ENCODE results near the gene UTS2R.
"Not testable (repeated sequence)": the region's sequence is repeated elsewhere in the genome, so short reads cannot be mapped to it uniquely, and the experiment has no call there.

UTS2R gene

DNA sequence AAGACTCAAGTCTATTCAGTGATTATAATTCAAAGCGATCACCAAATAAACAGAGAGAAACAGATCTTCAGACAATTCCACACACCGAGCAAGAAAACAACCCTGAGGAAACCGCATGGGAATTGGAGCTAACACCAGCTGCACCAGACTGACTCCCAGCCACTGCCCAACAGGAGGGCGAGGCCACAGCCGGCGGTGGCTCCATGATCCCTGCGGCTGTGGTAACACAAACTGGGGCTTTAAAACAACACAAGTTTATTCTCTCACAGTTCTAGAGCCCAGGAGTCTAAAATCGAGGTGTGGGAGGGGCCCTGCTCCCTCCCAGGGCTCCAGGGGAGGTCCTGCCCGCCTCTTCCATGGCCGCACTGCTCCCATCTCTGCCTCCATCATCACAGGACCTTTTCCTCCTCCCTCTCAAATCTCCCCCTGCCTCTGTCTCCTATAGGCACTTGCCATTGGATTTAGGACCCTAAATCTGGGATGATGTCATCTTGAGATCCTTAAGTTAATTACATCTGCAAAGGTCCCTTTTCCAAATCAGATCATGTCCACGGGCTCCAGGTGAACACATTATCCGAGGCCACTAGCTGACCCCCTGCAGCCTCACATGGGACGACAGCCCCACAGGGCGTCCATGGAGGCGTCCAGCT, 36.8 kb downstream of the UTS2R start:
- no peak for DNase-seq (ENCODE audit: low read depth in 2 of 2)

DNA sequence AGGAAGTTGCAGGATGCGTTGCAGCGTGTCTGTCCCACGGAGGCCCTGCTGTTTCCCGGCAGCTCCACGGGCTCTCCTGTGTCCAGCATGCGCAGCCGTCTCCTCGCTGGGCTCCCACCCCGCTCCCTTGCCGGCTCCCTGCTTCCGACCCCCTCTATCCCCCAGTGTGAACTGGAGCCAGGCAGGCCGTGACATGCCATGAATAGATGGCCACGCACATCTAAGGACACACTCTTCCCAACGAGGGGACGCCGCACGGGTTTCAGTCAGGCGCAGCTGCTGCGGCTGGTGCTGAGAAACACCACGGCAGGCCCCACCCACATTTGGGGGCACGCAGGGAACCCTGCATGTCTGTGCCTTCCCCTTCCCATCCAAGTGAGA, 37.4 kb downstream of the UTS2R start:
- no peak for DNase-seq (ENCODE audit: low read depth in 2 of 2)

DNA sequence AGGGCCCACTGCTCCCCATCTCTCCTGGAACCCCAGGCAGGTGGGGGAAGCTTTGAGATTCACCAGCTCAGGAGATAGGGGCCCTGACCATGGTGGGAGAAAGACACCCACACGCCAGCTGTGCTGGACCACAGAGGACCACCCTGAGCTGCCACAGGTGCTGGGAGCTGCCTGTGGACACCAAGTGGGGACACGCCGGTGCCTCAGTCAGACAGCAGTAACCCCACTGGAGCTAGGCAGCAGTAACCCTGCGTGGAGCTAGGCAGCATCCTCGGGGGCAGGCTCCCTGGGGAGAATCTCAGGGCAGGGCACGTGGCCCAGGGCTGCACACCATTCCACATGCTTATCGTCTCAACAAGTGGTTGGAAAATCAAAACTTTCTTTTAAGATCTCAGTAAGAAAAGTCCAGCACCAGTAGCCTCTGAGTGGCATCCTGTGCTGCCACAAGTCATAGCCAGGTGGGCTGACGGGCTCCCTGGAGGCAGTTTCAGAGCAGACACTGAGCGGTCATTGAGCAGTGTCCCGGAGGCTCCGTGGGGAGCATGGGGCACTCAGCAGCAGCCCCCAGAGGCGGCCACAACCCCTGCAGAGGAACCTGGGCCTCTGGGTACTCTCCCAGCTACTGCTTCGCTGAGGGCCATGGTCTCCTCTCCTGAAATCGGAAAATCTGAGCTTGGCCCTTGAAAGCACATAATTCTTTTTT, 38.6 kb downstream of the UTS2R start:
- no peak for DNase-seq (ENCODE audit: low read depth in 2 of 2)

DNA sequence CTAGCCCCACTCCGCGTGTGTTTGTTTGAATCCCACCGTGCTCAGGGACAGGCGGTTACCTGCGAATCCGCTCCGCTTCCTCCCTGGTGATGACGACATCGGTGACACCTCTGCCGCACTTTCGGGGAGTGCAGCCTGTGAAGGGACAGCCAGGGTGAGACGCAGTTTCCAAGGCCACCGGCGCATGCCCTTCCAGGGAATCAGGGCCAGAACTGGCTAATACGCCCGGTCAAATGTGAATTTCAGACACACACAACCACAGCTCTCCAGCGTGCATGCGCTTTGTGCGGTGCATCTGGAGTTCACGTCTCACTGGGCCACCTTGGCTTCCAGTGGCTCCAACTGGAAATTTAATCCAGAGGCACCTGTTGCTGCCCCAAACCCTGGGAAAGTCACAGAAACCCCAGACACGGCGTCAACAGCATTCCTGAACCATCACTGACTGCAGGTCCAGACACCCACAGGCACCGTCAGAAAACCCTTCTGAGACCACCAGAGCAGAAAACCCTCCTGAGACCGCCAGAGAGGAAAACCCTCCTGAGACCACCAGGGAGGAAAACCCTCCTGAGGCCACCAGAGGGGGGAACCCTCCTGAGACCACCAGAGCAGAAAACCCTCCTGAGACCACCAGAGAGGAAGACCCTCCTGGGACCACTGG, 40.0 kb downstream of the UTS2R start:
- no peak for DNase-seq (ENCODE audit: low read depth in 2 of 2)

DNA sequence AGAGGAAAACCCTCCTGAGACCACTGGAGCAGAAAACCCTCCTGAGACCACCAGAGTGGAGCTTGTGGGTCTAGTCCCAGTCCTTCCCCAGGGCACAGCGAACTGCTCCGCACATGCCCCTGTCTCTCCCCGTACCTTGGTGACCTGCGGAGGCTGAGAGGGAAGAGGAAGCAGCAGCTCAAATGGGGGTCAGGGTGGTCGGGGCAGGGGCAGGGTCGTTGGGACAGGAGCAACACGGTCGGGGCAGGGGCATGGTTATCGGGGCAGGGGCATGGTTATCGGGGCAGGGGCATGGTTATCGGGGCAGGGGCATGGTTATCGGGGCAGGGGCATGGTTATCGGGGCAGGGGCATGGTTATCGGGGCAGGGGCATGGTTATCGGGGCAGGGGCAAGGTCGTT, 40.5 kb downstream of the UTS2R start:
- DNase-seq (ENCODE audit: low read depth in 2 of 2) = not testable (repeated sequence)

DNA sequence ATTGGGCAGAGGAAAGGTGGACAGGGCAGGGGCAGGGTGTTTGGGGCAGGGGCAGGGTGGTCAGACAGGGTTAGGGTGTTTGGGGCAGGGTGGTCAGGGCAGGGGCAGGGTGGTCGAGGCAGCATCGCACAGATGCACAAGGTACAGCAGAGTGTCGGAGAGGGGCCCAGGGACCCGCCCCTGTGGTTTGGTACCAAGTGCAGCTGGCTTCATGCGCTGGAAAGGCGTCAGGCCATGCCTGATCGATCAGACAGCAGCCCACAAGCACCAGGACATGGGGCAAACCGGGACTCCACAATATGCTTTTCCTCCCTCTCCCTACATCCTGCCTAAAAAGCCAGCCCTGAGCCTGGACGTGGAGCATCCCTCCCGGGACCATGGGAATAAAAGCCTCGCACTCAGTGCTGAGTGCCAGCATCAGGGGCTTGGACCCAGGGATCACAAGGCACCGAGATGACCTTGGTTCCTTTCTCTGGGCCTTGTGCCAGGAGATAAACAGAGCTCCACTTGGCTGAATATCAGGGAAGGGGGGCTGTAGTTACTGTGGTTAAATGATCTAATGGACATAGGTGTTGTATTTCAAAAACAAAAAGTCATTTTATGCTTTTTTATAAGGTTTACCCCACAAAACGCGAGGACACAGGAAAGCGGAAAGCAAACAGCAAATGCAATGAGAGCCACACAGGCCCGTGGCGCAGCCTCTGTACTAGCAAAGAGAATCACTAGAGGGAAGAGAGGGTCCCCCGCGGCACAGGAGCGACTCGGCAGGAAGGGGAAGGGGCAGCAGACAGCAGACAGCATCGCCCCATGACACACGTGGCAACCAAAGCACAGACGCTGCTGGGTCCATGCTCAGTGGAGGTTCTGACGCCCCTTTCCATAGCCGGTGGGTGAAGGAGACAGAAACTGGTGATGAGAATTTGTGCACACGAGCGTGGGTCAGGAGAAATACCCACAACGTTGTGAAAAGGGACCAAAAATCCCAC, 41.3 kb downstream of the UTS2R start:
- no peak for DNase-seq (ENCODE audit: low read depth in 2 of 2)

DNA sequence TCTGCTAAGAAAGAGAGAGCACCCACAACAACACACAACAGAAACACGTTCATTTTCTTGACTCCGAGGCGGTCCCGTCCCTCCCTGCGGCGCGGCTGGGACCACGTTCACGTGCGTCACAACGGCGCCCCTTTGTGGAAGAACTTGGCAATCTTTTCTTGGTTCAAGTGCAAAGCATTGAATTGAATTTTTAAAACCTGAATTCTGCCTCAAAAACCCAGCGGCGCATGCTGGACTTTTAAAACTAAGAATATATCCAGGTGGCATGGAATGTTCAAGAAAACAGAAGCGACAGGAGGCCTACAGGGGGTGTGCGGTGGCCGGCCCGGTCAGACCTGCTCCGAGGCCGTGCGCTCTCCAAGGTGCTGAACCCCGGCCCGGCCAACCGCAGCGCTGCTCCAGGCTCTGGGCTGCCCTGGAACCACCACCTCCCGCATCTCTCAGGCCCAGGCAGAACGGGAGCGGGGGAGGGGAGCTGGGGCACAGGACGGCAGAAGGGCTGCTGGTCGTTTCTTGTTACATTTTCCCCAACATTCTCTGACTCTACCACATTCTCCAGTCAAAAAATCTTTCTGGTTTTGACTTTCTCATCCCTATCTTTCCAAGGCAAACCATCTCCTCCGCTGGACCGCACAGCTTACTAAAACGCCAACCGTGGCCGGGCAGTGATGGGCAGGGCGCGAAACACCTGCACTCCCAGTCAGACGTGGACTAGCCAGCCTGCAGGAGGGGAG, 43.1 kb downstream of the UTS2R start:
- peak; percentile 65 to 70 for DNase-seq (ENCODE audit: low read depth in 2 of 2)

DNA sequence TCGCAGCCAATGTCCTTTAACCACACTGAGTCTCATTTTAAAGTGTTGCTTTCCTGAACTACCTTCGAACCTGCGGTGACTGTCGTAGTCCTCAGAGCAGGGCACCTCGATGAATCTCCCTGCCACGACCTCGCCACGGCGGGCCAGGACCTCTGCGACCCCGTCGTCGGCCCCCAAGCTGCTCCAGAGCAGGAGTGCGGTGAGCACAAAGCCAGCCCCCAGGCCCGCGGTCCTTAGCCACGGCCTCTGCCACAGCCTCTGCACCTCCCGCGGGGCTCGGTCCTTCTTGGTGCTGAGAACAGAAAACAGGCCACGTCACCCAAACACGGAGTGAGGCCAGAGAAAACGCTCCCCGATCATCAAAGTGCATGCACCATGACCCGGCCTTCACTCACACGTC, 43.8 kb downstream of the UTS2R start:
- no peak for DNase-seq (ENCODE audit: low read depth in 2 of 2)

DNA sequence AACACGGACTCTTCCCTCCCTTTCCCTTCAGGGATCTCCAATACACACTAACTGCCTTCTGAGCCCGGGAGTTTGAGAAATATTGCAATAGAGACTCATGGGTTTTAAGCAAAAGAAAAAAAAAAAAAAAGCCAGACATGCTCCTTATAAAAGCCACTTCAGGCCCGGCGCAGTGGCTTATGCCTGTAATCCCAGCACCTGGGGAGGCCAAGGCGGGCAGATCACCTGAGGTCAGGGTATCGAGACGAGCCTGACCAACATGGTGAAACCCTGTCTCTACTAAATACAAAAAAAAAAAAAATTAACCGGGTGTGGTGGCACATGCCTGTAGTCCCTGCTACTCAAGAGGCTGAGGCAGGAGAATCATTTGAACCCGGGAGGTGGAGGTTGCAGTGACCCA, 44.2 kb downstream of the UTS2R start:
- no peak for DNase-seq (ENCODE audit: low read depth in 2 of 2)

DNA sequence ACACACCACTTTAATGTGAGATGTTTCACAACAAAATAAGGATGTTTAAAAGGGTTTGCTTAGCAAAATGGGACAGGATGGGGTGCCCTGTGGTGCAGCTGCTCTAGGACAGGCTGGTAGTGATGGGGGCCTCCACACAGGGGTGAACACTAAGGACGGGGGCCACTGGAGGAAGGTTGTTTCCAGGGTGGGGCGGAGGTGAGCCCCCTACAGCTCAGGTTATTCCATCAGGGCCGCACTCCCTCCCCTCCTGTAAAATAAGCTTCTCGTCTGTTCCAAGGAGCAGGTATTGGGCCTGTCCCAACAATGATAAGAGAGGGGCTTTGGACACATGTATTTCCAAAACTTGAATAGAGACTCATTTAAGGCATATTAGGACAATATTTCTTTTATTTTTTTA, 44.7 kb downstream of the UTS2R start:
- no peak for DNase-seq (ENCODE audit: low read depth in 2 of 2)

DNA sequence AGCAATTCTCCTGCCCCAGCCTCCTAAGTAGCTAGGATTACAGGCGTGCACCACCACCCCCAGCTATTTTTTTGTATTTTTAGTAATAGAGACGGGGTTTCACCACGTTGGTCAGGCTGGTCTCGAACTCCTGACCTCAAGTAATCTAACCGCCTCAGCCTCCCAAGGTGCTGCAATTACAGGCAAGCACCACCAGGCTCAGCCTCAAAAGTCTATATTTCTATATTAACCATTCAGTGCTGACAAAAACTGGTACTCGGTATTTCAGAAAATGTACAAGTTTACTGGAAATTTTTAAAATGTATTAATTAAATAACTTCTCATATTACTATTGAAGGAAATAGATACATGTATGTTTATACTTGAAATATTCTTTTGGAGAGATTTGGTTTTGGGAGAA, 45.2 kb downstream of the UTS2R start:
- no peak for DNase-seq (ENCODE audit: low read depth in 2 of 2)

DNA sequence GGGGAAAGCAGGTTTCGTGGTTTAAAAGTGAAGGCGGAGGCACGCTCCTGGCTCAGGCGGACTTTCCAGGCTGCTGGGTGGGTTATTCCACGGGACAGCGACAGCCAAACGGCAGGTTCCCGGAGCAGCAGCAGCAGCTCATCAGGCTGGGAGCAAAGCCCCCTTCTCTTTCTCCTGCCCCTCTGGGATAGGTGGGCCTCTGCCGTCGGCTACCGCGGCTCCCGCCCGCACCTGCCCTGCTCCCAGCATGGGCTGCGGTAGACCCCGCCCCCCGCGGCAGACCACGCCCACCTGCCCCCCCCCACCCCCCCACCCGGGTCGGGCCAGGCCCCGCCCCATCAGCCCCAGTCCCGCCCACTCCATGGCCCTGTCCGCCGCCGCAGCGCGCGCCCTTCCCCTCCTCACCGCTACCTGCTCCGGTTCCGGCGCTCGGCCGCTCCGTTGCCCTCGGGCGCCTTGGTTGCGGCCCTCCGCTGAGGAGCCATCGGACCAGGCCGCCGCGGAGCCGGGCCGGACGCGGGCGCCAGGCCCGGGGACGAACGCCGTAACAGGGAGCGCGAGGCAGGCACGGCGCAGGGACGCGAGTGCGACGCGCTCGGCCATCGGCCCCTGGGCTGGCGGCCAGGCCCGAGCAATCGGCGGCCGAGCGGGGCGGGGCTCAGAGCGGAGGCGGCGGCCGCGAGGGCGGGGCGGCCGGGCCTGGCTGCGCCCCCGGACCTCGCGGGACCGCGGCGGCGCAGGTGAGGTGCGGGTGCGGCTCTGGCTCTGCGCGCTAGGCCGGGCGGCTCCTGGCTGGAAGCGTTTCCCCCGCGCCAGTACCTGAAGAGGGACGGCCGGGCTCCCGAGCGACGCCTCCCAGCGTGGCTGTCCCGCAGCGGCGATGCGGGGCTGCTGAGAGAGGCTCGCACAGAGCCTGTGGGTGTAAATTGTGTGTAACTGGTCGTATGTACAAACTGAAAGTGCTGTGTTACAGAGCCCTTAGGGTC, 46.7 kb downstream of the UTS2R start, which contains the start of the genes HEXD and OGFOD3:
TSS of gene HEXD (plus strand) at position 347 of the 986 bp plus-strand sequence. CDS start 1,453 bp downstream, outside the sequence.
TSS of gene OGFOD3 (minus strand) at position 586 of the 986 bp plus-strand sequence. CDS start at position 485, 101 bp downstream.
- peak; percentile 74 to 80 for DNase-seq (ENCODE audit: low read depth in 2 of 2)

DNA sequence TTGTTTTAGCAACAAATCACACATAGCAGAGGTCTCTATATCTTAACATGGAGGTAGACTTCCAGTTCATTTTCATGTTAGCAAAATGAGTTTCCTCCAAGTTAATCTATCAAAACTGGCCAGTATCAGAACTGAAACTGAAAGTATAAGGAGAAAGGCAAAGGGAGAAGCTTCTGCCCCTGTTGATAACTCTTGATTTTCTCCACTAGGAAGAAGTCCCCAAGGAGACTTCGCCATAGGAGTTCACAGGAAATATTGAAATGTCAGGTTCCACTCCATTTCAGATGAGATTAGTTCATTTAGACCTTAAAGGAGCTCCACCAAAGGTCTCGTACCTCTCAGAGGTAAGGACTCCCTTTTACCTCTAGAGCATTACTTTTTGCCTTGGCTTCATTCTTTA, 48.0 kb downstream of the UTS2R start:
- no peak for DNase-seq (ENCODE audit: low read depth in 2 of 2)

DNA sequence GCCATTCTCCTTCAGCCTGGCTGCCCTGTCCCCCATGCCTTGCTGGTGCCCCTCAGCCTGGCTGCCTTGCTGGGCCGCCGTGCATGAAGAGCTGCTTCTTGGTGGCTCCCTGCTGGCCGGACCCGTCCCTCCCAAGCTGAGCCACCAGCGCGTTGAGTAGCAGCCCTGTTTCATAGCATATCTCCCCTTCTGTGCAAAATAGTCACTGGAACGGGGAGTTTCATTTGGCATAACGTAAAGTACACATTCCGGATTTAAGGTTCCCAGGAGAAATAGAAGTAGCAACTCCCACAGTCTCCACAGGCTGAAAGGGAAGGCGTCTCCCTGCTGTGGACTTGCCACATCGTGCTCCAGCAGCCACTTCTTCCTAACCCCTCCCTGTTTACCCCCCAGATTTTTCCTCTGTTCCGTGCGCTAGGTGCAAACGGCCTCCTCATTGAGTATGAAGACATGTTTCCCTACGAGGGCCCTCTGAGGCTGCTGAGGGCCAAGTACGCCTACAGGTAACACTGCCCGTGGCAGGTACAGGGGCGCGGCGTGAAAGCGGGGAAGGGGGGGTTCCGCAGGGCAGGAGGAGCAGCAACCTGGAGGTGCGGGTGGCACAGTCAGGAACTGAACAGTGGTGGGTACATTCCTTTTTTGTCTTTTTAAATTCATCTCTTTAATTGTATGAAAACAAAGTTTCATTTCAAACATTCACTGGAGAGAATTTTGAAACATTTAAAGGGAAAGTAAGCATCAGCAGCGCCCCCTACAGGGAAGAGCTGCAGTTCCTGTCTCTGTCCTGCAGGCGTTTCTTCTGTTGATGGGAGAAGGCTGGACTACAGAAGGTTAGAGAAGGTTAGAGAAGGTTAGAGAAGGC, 52.7 kb downstream of the UTS2R start:
- DNase-seq (ENCODE audit: low read depth in 2 of 2) = peak; percentile 59 to 64

DNA sequence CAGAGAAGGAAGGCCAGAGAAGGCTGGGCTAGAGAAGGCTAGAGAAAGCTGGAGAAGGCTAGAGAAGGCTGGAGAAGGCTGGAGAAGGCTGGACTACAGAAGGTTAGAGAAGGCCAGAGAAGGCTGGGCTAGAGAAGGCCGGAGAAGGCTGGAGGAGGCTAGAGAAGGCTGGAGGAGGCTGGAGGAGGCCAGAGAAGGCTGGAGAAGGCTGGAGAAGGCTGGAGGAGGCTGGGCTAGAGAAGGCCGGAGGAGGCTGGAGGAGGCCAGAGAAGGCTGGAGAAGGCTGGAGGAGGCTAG, 53.2 kb downstream of the UTS2R start:
- DNase-seq (ENCODE audit: low read depth in 2 of 2) = no peak
